Measurements from ENCODE around the gene SIK3. TPM values are rescaled to one million over a fixed set of nuclear protein-coding genes. Genes with fewer than 3 reads are reported as not detected.

Gene SIK3
- total and polyA plus RNA-seq, 12 donors, result 11.7 to 176 (median 25.2) TPM

DNA sequence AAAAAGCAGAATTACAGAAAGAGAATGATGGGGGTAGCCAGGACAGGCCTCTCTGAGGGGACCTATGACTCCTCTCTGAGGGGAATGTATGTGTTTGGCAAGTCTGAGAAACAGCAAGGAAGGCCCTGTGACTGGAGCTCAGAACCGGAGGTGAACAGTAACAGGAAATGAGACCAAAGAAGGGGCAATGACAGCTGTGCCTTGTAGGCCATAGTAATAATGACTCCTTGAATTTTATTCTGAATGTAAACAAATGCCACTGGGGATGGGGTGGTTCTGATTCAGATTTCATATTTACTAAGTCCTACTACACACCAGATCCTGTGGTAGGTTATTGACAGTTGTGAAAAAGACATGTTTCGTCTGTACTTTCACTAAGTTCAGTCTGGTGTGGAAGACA lies 208.0 kb downstream of the SIK3 start:
- 75 to 86% (median 81%) methylated on average over 2 of the region's 2 CpGs for WGBS, 4 donors
- TF ChIP-seq CTCF (IDR thresholded peaks at IDR 0.05) (no peak), POLR2A (IDR thresholded peaks at IDR 0.05) (no peak)
- no peak for DNase-seq
- Histone ChIP-seq H3K36me3 (replicated peaks in 1 of 2) (no peaks in the 10 kb centered on the region), H3K9me3 (replicated peaks in 1 of 3) (no peaks in the 10 kb centered on the region), H3K4me3 (no peak overlapping the region), H3K27ac (no peak overlapping the region), H3K27me3 (no peaks in the 10 kb centered on the region), H3K4me1 (replicated peaks in 1 of 2) (no peaks in the 10 kb centered on the region)
- intact Hi-C loops (cut with DNase I), result no loop called here

DNA sequence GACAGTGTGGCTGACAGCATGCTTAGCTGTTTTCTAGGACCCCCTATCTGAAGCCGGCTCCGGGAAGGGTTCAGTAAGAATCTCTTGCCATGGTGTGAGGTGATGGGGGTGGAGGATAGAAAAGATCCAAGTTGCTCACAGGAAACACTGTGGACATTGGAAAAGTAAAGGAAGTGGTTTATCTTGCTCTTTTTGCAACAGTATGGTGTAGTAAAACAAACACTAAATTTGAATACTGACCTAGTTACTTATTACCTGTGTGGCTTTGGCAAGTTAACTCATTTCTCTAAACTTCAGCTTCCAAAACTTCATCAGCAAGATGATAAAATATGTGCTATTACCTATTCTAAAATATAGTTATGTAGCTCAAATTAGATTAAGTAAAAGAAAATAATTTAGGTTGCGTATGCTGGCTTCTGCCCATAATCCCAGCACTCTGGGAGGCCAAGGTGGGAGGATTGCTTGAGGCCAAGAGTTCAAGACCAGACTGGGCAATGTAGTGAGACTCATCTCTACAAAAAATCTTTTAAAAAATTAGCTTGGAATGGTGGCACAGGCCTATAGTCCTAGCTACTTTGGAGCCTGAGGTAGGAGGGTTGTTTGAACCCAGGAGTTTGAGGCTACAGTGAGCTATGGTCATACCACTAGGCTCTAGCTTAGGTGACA lies 209.2 kb downstream of the SIK3 start:
- WGBS, 4 donors, result 94 to 96% (median 95%) methylated on average over 3 of the region's 3 CpGs
- no peak for DNase-seq
- Histone ChIP-seq H3K9me3 (replicated peaks in 1 of 3) (no peaks in the 10 kb centered on the region), H3K4me3 (no peak overlapping the region), H3K27ac (no peak overlapping the region), H3K36me3 (replicated peaks in 1 of 2) (no peaks in the 10 kb centered on the region), H3K4me1 (replicated peaks in 1 of 2) (no peaks in the 10 kb centered on the region), H3K27me3 (no peaks in the 10 kb centered on the region)
- intact Hi-C loops (cut with DNase I), result no loop called here
- TF ChIP-seq CTCF (IDR thresholded peaks at IDR 0.05) (no peak), POLR2A (IDR thresholded peaks at IDR 0.05) (no peak)

GRCh38 chr11:116888024-116888423 lies 210.2 kb downstream of the SIK3 start:
- no peaks in the 10 kb centered on the region for H3K27me3 ChIP-seq
- H3K9me3 ChIP-seq (replicated peaks in 1 of 3), result no peaks in the 10 kb centered on the region
- WGBS, 4 donors, result 83 to 92% (median 87%) methylated on average over 5 of the region's 5 CpGs
- TF ChIP-seq POLR2A (IDR thresholded peaks at IDR 0.05) (no peak), CTCF (IDR thresholded peaks at IDR 0.05) (no peak)
- H3K4me3 ChIP-seq, result no peak overlapping the region
- DNase-seq, result no peak
- H3K36me3 ChIP-seq (replicated peaks in 1 of 2), result no peaks in the 10 kb centered on the region
- no peak overlapping the region for H3K27ac ChIP-seq
- no peaks in the 10 kb centered on the region for H3K4me1 ChIP-seq (replicated peaks in 1 of 2)
- intact Hi-C loops (cut with DNase I), result no loop called here

DNA sequence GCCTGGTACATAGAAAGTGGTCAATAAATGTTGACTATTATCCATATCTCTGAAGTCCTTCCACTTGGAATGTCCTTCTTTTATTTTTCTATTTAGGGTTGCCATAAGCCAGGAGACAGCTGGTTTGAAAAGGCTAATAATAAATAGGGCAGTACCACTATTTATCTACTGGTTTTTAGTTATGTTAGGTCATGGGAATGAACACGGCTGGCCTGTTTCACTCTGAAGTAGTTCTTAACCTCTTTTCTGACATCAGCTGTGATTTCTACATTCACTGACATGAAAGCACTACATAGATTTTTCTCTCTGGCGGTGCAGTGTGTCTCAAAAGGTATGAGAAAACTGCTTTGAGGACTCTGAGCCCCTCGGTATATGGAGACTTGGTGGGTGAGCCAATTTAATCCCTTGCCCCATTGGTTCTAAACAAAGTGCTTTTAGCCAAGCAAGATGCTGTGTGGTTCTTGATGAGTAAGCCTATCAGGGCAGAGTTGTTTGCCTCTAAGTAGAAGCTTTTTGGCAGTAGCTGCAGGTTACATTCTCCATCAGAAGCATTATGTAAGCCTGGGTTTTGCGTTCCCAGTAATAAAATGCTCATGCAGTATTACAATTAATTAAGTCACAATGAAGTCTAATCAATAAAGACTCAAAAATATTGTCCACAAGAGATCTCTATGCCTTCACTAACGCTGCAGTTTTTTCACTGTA lies 212.1 kb downstream of the SIK3 start:
- Histone ChIP-seq H3K4me3 (no peak overlapping the region), H3K4me1 (replicated peaks in 1 of 2) (no peaks in the 10 kb centered on the region), H3K27ac (no peak overlapping the region), H3K27me3 (no peaks in the 10 kb centered on the region), H3K9me3 (replicated peaks in 1 of 3) (no peaks in the 10 kb centered on the region), H3K36me3 (replicated peaks in 1 of 2) (no peaks in the 10 kb centered on the region)
- DNase-seq, result no peak
- 79 to 85% (median 81%) methylated on average over 5 of the region's 5 CpGs for WGBS, 4 donors
- TF ChIP-seq CTCF (IDR thresholded peaks at IDR 0.05), result no peak
- no peak for TF ChIP-seq POLR2A (IDR thresholded peaks at IDR 0.05)
- intact Hi-C loops (cut with DNase I), result no loop called here

Measured in adrenal gland (tissue), 12 donors.